IPS-18a (cell line): ENCODE results near the gene CARD11.

Experiments
- H3K27ac ChIP-seq: one replicate; pipeline ENCODE4 v1.5.1; 2013; ENCODE audit warnings: low read length
- H3K27me3 ChIP-seq: one replicate; pipeline ENCODE4 v1.6.1; 2013; ENCODE audit warnings: mild to moderate bottlenecking, low read length; ENCODE audit not compliant: control insufficient read depth, insufficient read depth
- H3K36me3 ChIP-seq: one replicate; pipeline ENCODE4 v1.6.1; 2013; ENCODE audit warnings: low read depth, low read length; ENCODE audit not compliant: control insufficient read depth
- H3K4me1 ChIP-seq: one replicate; pipeline ENCODE4 v1.6.1; 2013; ENCODE audit warnings: low read depth, low read length; ENCODE audit not compliant: control insufficient read depth
- H3K4me3 ChIP-seq: one replicate; pipeline ENCODE4 v1.5.1; 2013; ENCODE audit warnings: low read length
- H3K9ac ChIP-seq: one replicate; pipeline ENCODE4 v1.6.1; 2013; ENCODE audit warnings: mild to moderate bottlenecking, low read length, moderate library complexity
- H3K9me3 ChIP-seq: one replicate; pipeline ENCODE4 v1.6.1; 2013; ENCODE audit warnings: low read depth, low read length; ENCODE audit not compliant: control insufficient read depth

CARD11 gene

DNA sequence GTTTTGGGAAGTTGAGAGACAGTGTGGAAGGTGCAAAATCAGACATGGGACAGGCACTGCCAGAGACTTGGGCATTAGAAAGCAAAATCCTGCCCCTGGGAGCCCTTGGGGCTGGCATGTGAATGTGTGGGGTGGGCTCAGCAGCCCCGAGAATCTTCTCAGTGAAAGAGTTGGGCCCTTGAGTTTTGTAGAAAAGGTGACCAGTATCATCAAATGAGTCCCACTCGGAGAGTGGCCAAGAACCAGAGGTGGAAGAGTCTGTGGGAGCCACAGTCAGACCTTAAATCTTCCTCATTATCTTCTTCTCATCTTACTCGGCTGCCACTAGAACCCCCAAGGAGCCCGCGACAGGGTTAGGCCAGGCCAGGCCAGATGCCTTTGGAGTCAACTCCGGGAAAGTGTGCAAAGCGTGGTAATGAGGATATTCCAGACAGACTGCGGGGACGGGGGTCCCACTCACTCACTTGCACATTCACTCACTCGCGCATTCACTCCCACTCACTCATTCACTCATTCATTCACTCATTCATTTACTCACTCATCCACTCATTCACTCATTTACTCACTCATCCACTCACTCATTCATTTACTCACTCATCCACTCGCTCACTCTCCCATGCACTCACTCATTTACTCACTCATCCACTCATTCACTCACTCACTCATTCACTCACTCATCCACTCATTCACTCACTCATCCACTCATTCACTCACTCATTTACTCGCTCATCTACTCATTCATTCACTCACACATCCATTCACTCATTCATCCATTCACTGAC is 74.9 kb downstream of the CARD11 start:
- no peak overlapping the region for H3K9ac ChIP-seq
- no peak overlapping the region for H3K4me3 ChIP-seq
- no peaks in the 10 kb centered on the region for H3K27me3 ChIP-seq
- no peaks in the 10 kb centered on the region for H3K4me1 ChIP-seq
- H3K9me3 ChIP-seq = no peaks in the 10 kb centered on the region
- H3K27ac ChIP-seq = no peak overlapping the region
- H3K36me3 ChIP-seq = no peaks in the 10 kb centered on the region

- no peaks in the 10 kb centered on the region for H3K36me3 ChIP-seq
- H3K27ac ChIP-seq = no peak overlapping the region
- H3K9me3 ChIP-seq = no peaks in the 10 kb centered on the region
- H3K4me3 ChIP-seq = no peak overlapping the region
- H3K9ac ChIP-seq = no peak overlapping the region
- no peaks in the 10 kb centered on the region for H3K27me3 ChIP-seq
- no peaks in the 10 kb centered on the region for H3K4me1 ChIP-seq
Observed at GRCh38 chr7:2968176-2968575, 75.5 kb downstream of the CARD11 start.

DNA sequence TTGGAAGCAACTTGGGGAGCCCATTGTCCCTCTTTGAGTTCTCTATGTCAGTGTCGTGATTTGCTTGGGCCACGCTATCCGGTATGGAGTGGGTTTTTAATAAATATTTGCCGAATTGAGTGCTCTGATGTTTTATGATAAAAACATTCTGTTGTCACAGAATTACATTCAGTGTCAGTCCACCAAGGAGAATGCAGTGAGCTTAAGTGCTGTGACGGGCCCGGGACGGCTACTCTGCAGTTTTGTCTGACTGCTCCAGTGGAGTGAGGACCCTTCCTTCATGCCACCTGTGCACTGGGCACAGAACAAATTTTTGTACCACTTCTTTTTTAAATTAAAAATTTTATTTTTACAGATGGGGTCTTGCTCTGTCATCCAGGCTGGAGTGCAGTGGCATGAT is 76.0 kb downstream of the CARD11 start:
- H3K27ac ChIP-seq = no peak overlapping the region
- H3K4me3 ChIP-seq = no peak overlapping the region

GRCh38 chr7:2967253-2967652 is 76.4 kb downstream of the CARD11 start:
- Histone ChIP-seq H3K4me1 (no peaks in the 10 kb centered on the region), H3K27ac (no peak overlapping the region), H3K9me3 (no peaks in the 10 kb centered on the region), H3K27me3 (no peaks in the 10 kb centered on the region), H3K9ac (no peak overlapping the region), H3K36me3 (no peaks in the 10 kb centered on the region), H3K4me3 (no peak overlapping the region)

More for the DNA sequence above, 76.0 kb downstream of the CARD11 start:
- no peaks in the 10 kb centered on the region for H3K4me1 ChIP-seq
- no peaks in the 10 kb centered on the region for H3K27me3 ChIP-seq
- no peaks in the 10 kb centered on the region for H3K9me3 ChIP-seq
- H3K9ac ChIP-seq = no peak overlapping the region
- H3K36me3 ChIP-seq = no peaks in the 10 kb centered on the region

DNA sequence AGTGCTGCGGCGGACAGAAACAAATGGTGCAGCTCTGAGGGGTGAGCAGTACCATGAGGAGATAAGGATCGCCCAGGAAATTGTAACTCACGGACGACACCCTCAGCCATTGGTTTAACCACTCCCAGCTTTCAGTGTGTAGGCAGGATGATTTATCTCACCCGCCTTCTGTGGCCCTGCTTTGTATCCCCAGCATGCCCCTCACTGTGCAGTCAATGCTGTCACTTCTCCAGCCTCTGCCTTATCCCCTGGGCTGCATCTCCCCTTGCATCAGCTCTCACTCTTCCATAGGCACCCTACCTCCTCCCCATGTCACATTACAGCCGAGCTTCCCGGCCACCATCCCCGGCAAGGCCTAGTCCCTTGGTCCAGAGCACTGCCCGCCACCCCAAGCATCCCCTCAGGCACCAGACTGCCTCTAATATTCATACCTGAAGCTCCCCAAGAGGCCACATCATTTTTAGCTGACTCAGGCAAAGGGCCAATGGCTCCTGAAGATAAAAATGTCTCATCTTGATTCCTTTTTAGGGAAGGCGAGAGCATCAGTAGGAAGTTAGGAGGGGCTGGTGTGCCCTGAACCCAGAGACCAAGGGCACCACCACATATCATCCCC is 77.1 kb downstream of the CARD11 start:
- no peaks in the 10 kb centered on the region for H3K36me3 ChIP-seq
- no peak overlapping the region for H3K4me3 ChIP-seq
- no peak overlapping the region for H3K27ac ChIP-seq
- H3K9me3 ChIP-seq = no peaks in the 10 kb centered on the region
- no peaks in the 10 kb centered on the region for H3K27me3 ChIP-seq
- no peak overlapping the region for H3K9ac ChIP-seq
- no peaks in the 10 kb centered on the region for H3K4me1 ChIP-seq

GRCh38 chr7:2965745-2966270 is 77.9 kb downstream of the CARD11 start:
- Histone ChIP-seq H3K9ac (no peak overlapping the region), H3K4me1 (no peaks in the 10 kb centered on the region), H3K36me3 (no peaks in the 10 kb centered on the region), H3K27me3 (no peaks in the 10 kb centered on the region), H3K4me3 (no peak overlapping the region), H3K27ac (no peak overlapping the region), H3K9me3 (no peaks in the 10 kb centered on the region)

GRCh38 chr7:2965301-2965700 is 78.4 kb downstream of the CARD11 start:
- Histone ChIP-seq H3K27me3 (no peaks in the 10 kb centered on the region), H3K4me3 (no peak overlapping the region), H3K9me3 (no peaks in the 10 kb centered on the region), H3K36me3 (no peaks in the 10 kb centered on the region), H3K4me1 (no peaks in the 10 kb centered on the region), H3K9ac (no peak overlapping the region), H3K27ac (no peak overlapping the region)

GRCh38 chr7:2964208-2964607 is 79.5 kb downstream of the CARD11 start:
- Histone ChIP-seq H3K4me1 (no peaks in the 10 kb centered on the region), H3K27ac (no peak overlapping the region), H3K4me3 (no peak overlapping the region), H3K9ac (no peak overlapping the region), H3K27me3 (no peaks in the 10 kb centered on the region), H3K9me3 (no peaks in the 10 kb centered on the region), H3K36me3 (no peaks in the 10 kb centered on the region)

DNA sequence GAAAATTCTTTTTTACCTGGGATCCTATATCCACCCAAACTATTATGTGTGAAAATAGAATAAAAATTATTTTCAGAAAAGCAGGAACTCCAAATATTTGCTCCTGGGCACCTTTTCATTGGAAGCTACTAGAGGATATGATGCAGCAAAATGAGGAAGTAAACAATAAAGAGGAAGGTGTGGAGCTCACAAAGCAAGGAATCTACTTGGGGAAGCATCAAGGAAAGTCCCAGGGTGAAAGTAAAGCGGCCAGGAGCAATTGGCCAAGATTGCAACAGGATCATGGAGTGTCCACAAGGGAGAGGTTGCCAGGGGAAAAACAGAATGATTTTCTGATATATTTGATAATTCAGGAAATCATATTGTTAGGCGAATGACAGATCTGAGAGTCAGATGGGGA is 80.8 kb downstream of the CARD11 start:
- no peaks in the 10 kb centered on the region for H3K36me3 ChIP-seq
- H3K27ac ChIP-seq = no peak overlapping the region
- H3K9me3 ChIP-seq = no peaks in the 10 kb centered on the region
- H3K27me3 ChIP-seq = no peaks in the 10 kb centered on the region
- no peaks in the 10 kb centered on the region for H3K4me1 ChIP-seq
- no peak overlapping the region for H3K9ac ChIP-seq
- H3K4me3 ChIP-seq = no peak overlapping the region

DNA sequence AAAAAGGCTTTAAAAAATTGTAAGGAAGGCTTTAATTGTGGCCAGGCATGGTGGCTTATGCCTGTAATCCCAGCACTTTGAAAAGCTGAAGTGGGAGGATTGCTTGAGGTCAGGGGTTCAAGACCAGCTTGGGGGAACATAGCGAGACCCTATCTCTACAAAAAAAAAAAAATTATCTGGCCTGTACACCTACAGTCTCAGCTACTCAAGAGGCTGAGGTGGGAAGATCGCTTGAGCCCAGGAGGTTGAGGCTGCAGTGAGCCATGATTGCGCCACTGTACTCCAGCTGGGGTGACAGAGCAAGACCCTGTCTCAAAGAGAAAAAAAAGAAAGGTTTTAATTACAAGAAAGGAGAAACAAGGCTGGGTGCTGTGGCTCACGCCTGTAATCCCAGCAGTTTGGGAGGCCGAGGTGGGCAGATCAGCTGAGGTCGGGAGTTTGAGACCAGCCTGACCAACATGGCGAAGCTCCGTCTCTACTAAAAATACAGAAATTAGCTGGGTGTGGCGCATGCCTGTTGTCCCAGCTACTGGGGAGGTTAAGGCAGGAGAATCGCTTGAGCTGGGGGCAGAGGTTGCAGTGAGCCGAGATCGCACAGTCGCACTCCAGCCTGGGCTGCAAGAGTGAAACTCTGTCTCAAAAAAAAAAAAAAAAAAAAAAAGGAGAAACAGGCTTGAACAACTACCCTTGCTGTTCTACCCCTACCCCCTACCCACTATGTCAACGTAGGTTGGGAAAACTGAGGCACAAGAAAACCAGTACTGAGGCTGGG is 83.7 kb downstream of the CARD11 start:
- no peaks in the 10 kb centered on the region for H3K27me3 ChIP-seq
- no peaks in the 10 kb centered on the region for H3K36me3 ChIP-seq
- no peaks in the 10 kb centered on the region for H3K4me1 ChIP-seq
- H3K27ac ChIP-seq = no peak overlapping the region
- no peaks in the 10 kb centered on the region for H3K9me3 ChIP-seq
- no peak overlapping the region for H3K9ac ChIP-seq
- no peak overlapping the region for H3K4me3 ChIP-seq

DNA sequence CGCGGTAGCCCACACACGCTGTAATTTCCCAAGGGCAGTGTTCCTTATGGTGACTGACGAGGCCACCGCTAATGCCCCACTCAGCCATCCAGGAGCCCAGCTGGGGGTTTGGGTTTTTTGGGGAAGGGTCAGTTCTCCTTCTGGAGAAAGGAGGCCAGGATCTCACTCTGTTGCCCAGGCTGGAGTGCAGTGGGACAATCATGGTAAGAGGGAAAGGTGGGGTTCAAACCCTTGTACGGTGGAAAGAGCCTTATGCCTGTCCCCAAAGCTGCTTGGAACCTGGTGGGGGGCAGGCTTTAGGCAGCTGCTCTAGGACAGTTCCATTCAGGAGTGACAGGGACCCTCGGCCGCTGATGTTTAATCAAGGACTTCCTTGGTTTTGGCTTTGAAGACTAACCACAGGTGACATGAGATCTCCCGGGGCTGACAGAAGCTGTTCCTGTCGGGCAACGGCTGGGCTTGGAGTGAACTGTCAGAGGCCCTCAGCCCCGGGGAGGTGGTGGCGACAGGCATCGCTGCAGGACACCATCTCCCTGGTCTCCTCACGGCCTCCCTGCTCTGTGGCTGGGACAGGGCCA is 84.5 kb downstream of the CARD11 start:
- Histone ChIP-seq H3K9ac (no peak overlapping the region), H3K36me3 (no peaks in the 10 kb centered on the region), H3K4me1 (no peaks in the 10 kb centered on the region), H3K27me3 (no peaks in the 10 kb centered on the region), H3K4me3 (no peak overlapping the region), H3K27ac (no peak overlapping the region), H3K9me3 (no peaks in the 10 kb centered on the region)
